CD4-positive, alpha-beta T cell (primary cell): ENCODE results near the gene COL17A1. TPM values are rescaled to one million over a fixed set of nuclear protein-coding genes. Genes with fewer than 3 reads are reported as not detected.

ENCODE experiments used
- ATAC-seq: fragments of 200-7000 bp; cut with Tn5 transposase; one replicate; pipeline ENCODE4 v1.10.0; 2022; ENCODE audit warnings: mild to moderate bottlenecking; ENCODE audit not compliant: poor library complexity
- CTCF ChIA-PET: fragments of 350-600 bp; sonication (Branson Sonifier 250); formaldehyde crosslinking; loops from one replicate; lab custom pipeline; 2021; ENCODE audit warnings: antibody characterized with exemption, inconsistent platforms; lab: Charles Lee
- POLR2A ChIA-PET: fragments of 350-600 bp; sonication (Branson Sonifier 250); formaldehyde crosslinking; loops from one replicate; lab custom pipeline; 2021; ENCODE audit warnings: antibody characterized with exemption, inconsistent platforms; lab: Charles Lee
- DNase-seq, 14 experiments: peaks; one replicate each; pipeline ENCODE4 v3.0.0-alpha.2; 2013 to 2020; ENCODE audit warnings: mixed read lengths in 2 of 14
- H3K27ac ChIP-seq, 2 donors: one replicate each; pipeline versions ENCODE4 v1.5.1 to v1.7.0; 2013; ENCODE audit warnings: low read length in 2 of 2, low read depth in 1 of 2, mild to moderate bottlenecking in 1 of 2
- H3K27me3 ChIP-seq, 2 experiments: 1 replicate in 1 of 2; 2 replicates in 1 of 2; pipeline versions ENCODE4 v1.6.1 to v1.7.0; 2013; ENCODE audit warnings: low read length in 2 of 2, control low read depth in 1 of 2, mild to moderate bottlenecking in 1 of 2, moderate library complexity in 1 of 2; ENCODE audit not compliant: insufficient read depth in 2 of 2, control insufficient read depth in 1 of 2
- H3K36me3 ChIP-seq: one replicate; pipeline ENCODE4 v1.6.1; 2013; ENCODE audit warnings: low read length, control low read depth; ENCODE audit not compliant: insufficient read depth
- H3K4me1 ChIP-seq: one replicate; pipeline ENCODE4 v1.6.1; 2013; ENCODE audit warnings: low read length, control low read depth; ENCODE audit not compliant: insufficient read depth
- H3K4me3 ChIP-seq: one replicate; pipeline ENCODE4 v1.5.1; 2013; ENCODE audit warnings: mild to moderate bottlenecking, low read length, moderate library complexity
- H3K9me3 ChIP-seq, 2 experiments: 1 replicate in 1 of 2; 2 replicates in 1 of 2; pipeline versions ENCODE4 v1.6.1 to v1.7.0; 2013; ENCODE audit warnings: low read length in 2 of 2, mild to moderate bottlenecking in 2 of 2, control low read depth in 1 of 2, moderate library complexity in 1 of 2; ENCODE audit not compliant: control insufficient read depth in 1 of 2, insufficient read depth in 1 of 2
- H3K27ac Mint-ChIP-seq: one replicate; pipeline ENCODE4 v1.8.0; 2020; ENCODE audit warnings: mixed read lengths
- H3K27me3 Mint-ChIP-seq: one replicate; pipeline ENCODE4 v1.8.0; 2021; ENCODE audit warnings: mixed read lengths
- H3K36me3 Mint-ChIP-seq: one replicate; pipeline ENCODE4 v1.8.0; 2021; ENCODE audit warnings: low read depth, mixed read lengths
- H3K4me1 Mint-ChIP-seq: one replicate; pipeline ENCODE4 v1.8.0; 2021; ENCODE audit warnings: low read depth, mixed read lengths
- H3K4me3 Mint-ChIP-seq: one replicate; pipeline ENCODE4 v1.8.0; 2020; ENCODE audit warnings: mild to moderate bottlenecking, mixed read lengths
- H3K9me3 Mint-ChIP-seq: one replicate; pipeline ENCODE4 v1.8.0; 2020; ENCODE audit warnings: mixed read lengths
- CTCF ChIP-seq: fragments of 200-600 bp; IDR thresholded peaks from one replicate; pipeline ENCODE4 v1.8.0; 2022; ENCODE audit warnings: antibody characterized with exemption, mild to moderate bottlenecking
- intact Hi-C, 2 experiments: fragments of 100-400 bp; cut with DNase I in 1 of 2; cut with micrococcal nuclease in 1 of 2; formaldehyde crosslinking; loops; one replicate each; pipeline versions ENCODE4 v1.15.1 to v1.9.0; 2023 to 2025; cut with DNase I, micrococcal nuclease
- total RNA-seq, 174 experiments: library from RNA in 2 of 174; stranded (reverse) in 2 of 174; gene quantifications; one replicate each; pipeline ENCODE4 v1.2.3 and lab custom pipeline; 2021 to 2026

The COL17A1 gene
- total RNA-seq, 2 experiments from 2014 or later = not detected

- DNase-seq (peak; percentile 97 to 100 (median 99)), ATAC-seq (peak; percentile 89)
- Mint-ChIP-seq H3K27me3 (no peaks in the 10 kb centered on the region), H3K4me1 (peaks cover 37% of the 10 kb centered on the region), H3K4me3 (peak within 1 kb of the TSS; percentile 97), H3K9me3 (no peaks in the 10 kb centered on the region), H3K36me3 (peaks cover 34% of the 10 kb centered on the region), H3K27ac (peak within 1 kb of the TSS; percentile 100)
- Histone ChIP-seq H3K4me3 (peak within 1 kb of the TSS; percentile 94), H3K9me3 (no peaks in the 10 kb centered on the region), H3K4me1 (peaks cover 10% of the 10 kb centered on the region), H3K27me3 (no peaks in the 10 kb centered on the region), H3K27ac (peak within 1 kb of the TSS; percentile 96 to 100), H3K36me3 (peaks cover 7% of the 10 kb centered on the region)
- TF ChIP-seq CTCF = peak; percentile 58
- ChIA-PET CTCF (interaction anchor here (0.6 to 3.5 kb wide), 23 partner anchors 8 to 459 kb away, joined by 3 to 13 read pairs (median 4); no protein-coding TSS in a partner anchor), POLR2A (interaction anchor here (0.6 to 3.9 kb wide), 42 partner anchors 9 to 929 kb away, joined by 3 to 45 read pairs (median 5); partner anchors contain the start of genes GSTO1, GSTO2, ITPRIP and NT5C2)
- intact Hi-C loops = loop anchor here (1.0 to 10.0 kb wide), 8 partner anchors 111 to 927 kb away; partner anchors contain the start of genes CFAP43 (in 2 of the 2), NT5C2 (in 1 of the 2) and STN1 (in 1 of the 2)
Observed at GRCh38 chr10:104121485-104122224, 36.0 kb upstream of the COL17A1 start, which contains the start of gene SFR1. TSS of gene SFR1 (plus strand) at chr10:104122171. CDS start at chr10:104122184, 13 bp downstream.

GRCh38 chr10:104120903-104121484 is 35.3 kb upstream of the COL17A1 start:
- intact Hi-C loops = loop anchor here (1.0 to 10.0 kb wide), 9 partner anchors 111 to 926 kb away; partner anchors contain the start of genes CFAP43 (in 2 of the 2), NT5C2 (in 1 of the 2) and STN1 (in 1 of the 2)
- no peak for TF ChIP-seq CTCF
- peak; percentile 24 for ATAC-seq
- Histone ChIP-seq H3K4me1 (peaks cover 10% of the 10 kb centered on the region), H3K27ac (peak overlapping the region; percentile 96 to 100), H3K9me3 (no peaks in the 10 kb centered on the region), H3K27me3 (no peaks in the 10 kb centered on the region), H3K36me3 (peaks cover 6% of the 10 kb centered on the region), H3K4me3 (peak overlapping the region; percentile 63)
- ChIA-PET CTCF (interaction anchor here (0.9 to 3.5 kb wide), 16 partner anchors 8 to 234 kb away, joined by 3 to 13 read pairs (median 6); no protein-coding TSS in a partner anchor), POLR2A (interaction anchor here (0.8 to 3.9 kb wide), 32 partner anchors 9 to 928 kb away, joined by 3 to 45 read pairs (median 6); partner anchors contain the start of genes GSTO1, GSTO2, ITPRIP and NT5C2)
- Mint-ChIP-seq H3K4me3 (peak overlapping the region; percentile 97), H3K27me3 (no peaks in the 10 kb centered on the region), H3K27ac (peak overlapping the region; percentile 100), H3K9me3 (no peaks in the 10 kb centered on the region), H3K4me1 (peaks cover 37% of the 10 kb centered on the region), H3K36me3 (peaks cover 28% of the 10 kb centered on the region)
- DNase-seq = peak; percentile 55 to 98 (median 80)

GRCh38 chr10:104120512-104120902 is 34.8 kb upstream of the COL17A1 start:
- POLR2A ChIA-PET = interaction anchor here (0.8 to 3.9 kb wide), 15 partner anchors 11 to 460 kb away, joined by 3 to 45 read pairs (median 13); partner anchors contain the start of genes GSTO1 and SLK
- DNase-seq (no peak), ATAC-seq (no peak)
- CTCF ChIA-PET = interaction anchor here (1.4 to 1.9 kb wide), 6 partner anchors 7 to 233 kb away, joined by 3 to 8 read pairs (median 6); no protein-coding TSS in a partner anchor
- H3K9me3 ChIP-seq = no peaks in the 10 kb centered on the region
- H3K27ac Mint-ChIP-seq = peak overlapping the region; percentile 100
- peaks cover 37% of the 10 kb centered on the region for H3K4me1 Mint-ChIP-seq
- H3K9me3 Mint-ChIP-seq = no peaks in the 10 kb centered on the region
- peak overlapping the region; percentile 96 to 100 for H3K27ac ChIP-seq
- H3K4me1 ChIP-seq = peaks cover 10% of the 10 kb centered on the region
- no peak for TF ChIP-seq CTCF
- H3K27me3 Mint-ChIP-seq = no peaks in the 10 kb centered on the region
- peaks cover 27% of the 10 kb centered on the region for H3K36me3 Mint-ChIP-seq
- intact Hi-C loops = loop anchor here (1.0 to 10.0 kb wide), 9 partner anchors 112 to 926 kb away; partner anchors contain the start of genes CFAP43 (in 2 of the 2), NT5C2 (in 1 of the 2) and STN1 (in 1 of the 2)
- H3K4me3 ChIP-seq = peak overlapping the region; percentile 63
- H3K36me3 ChIP-seq = peaks cover 6% of the 10 kb centered on the region
- H3K4me3 Mint-ChIP-seq = peak overlapping the region; percentile 97
- H3K27me3 ChIP-seq = no peaks in the 10 kb centered on the region
